ENCODE results near the gene VSIG10.

GRCh38 chr12:118103201-118103600 is 610 bp downstream of the VSIG10 start:
- TF ChIP-seq CTCF (conservative IDR thresholded peaks at IDR 0.05 in 1 of 2, IDR thresholded peaks at IDR 0.05 in 1 of 2; ENCODE audit: low read depth in 1 of 2, low read length in 2 of 2), result no peak
- TF ChIP-seq EZH2 (IDR thresholded peaks at IDR 0.05; ENCODE audit: low read length, missing control alignments), result no peak
